Measurements from ENCODE around the gene ANKRD34C. TPM values are rescaled to one million over a fixed set of nuclear protein-coding genes. Genes with fewer than 3 reads are reported as not detected.

Gene ANKRD34C
- total RNA-seq, 1 donor from 2014 or later: not detected

GRCh38 chr15:79322306-79322705 is 39.8 kb downstream of the ANKRD34C start:
- Mint-ChIP-seq H3K4me3 (no peak overlapping the region), H3K4me1 (no peaks in the 10 kb centered on the region), H3K9me3 (peaks cover 2% of the 10 kb centered on the region), H3K27me3 (ENCODE audit: insufficient read depth, low read depth) (no peaks in the 10 kb centered on the region), H3K36me3 (peaks cover 51% of the 10 kb centered on the region), H3K27ac (peak overlapping the region; percentile 50)
- H3K36me3 ChIP-seq: no peaks in the 10 kb centered on the region
- no peaks in the 10 kb centered on the region for H4K20me1 ChIP-seq (ENCODE audit: low read depth)
- H3K4me2 ChIP-seq: no peak overlapping the region
- no peaks in the 10 kb centered on the region for H3K9me3 ChIP-seq (ENCODE audit: low read depth)
- no peak overlapping the region for H2AFZ ChIP-seq (replicated peaks)
- no peak overlapping the region for H3K9ac ChIP-seq
- H3K79me2 ChIP-seq (ENCODE audit: low read depth): no peaks in the 10 kb centered on the region
- TF ChIP-seq EZH2 (IDR thresholded peaks at IDR 0.05) (no peak), EZH2phosphoT487 (IDR thresholded peaks at IDR 0.05) (no peak), CTCF (IDR thresholded peaks at IDR 0.05) (no peak)
- H3F3A ChIP-seq (ENCODE audit: low read depth): no peaks in the 10 kb centered on the region
- DNase-seq (ENCODE audit: low spot score): no peak
- no peaks in the 10 kb centered on the region for H3K4me1 ChIP-seq
- H3K27ac ChIP-seq: no peak overlapping the region
- H3K4me3 ChIP-seq: no peak overlapping the region
- H3K27me3 ChIP-seq: no peaks in the 10 kb centered on the region

- H3K36me3 Mint-ChIP-seq: peaks cover 45% of the 10 kb centered on the region
These were observed 40.4 kb downstream of the ANKRD34C start for GRCh38 chr15:79322945-79323344.

GRCh38 chr15:79329171-79329611 is 46.7 kb downstream of the ANKRD34C start:
- no peak for TF ChIP-seq EZH2phosphoT487 (IDR thresholded peaks at IDR 0.05)
- TF ChIP-seq EZH2 (IDR thresholded peaks at IDR 0.05): no peak
- no peak for TF ChIP-seq CTCF (IDR thresholded peaks at IDR 0.05)
- H3K79me2 ChIP-seq (ENCODE audit: low read depth): no peaks in the 10 kb centered on the region
- H3K4me3 Mint-ChIP-seq: no peak overlapping the region
- no peaks in the 10 kb centered on the region for H3K27me3 ChIP-seq
- no peaks in the 10 kb centered on the region for H3K9me3 ChIP-seq (ENCODE audit: low read depth)
- H3K4me3 ChIP-seq: no peak overlapping the region
- H3F3A ChIP-seq (ENCODE audit: low read depth): no peaks in the 10 kb centered on the region
- no peaks in the 10 kb centered on the region for H3K9me3 Mint-ChIP-seq
- no peak overlapping the region for H3K27ac ChIP-seq
- no peaks in the 10 kb centered on the region for H4K20me1 ChIP-seq (ENCODE audit: low read depth)
- H3K36me3 ChIP-seq: no peaks in the 10 kb centered on the region
- no peak overlapping the region for H2AFZ ChIP-seq (replicated peaks)
- no peak overlapping the region for H3K9ac ChIP-seq
- no peaks in the 10 kb centered on the region for H3K4me1 ChIP-seq
- peaks cover 4% of the 10 kb centered on the region for H3K36me3 Mint-ChIP-seq
- no peak overlapping the region for H3K27ac Mint-ChIP-seq
- no peaks in the 10 kb centered on the region for H3K4me1 Mint-ChIP-seq
- H3K4me2 ChIP-seq: no peak overlapping the region
- DNase-seq (ENCODE audit: low spot score): no peak
- H3K27me3 Mint-ChIP-seq (ENCODE audit: insufficient read depth, low read depth): no peaks in the 10 kb centered on the region

More at GRCh38 chr15:79322945-79323344, 40.4 kb downstream of the ANKRD34C start:
- Histone ChIP-seq H3K4me2 (no peak overlapping the region), H3K9ac (no peak overlapping the region), H3K27me3 (no peaks in the 10 kb centered on the region), H3F3A (ENCODE audit: low read depth) (no peaks in the 10 kb centered on the region), H3K27ac (no peak overlapping the region), H3K36me3 (no peaks in the 10 kb centered on the region), H4K20me1 (ENCODE audit: low read depth) (no peaks in the 10 kb centered on the region), H2AFZ (replicated peaks) (no peak overlapping the region), H3K4me1 (no peaks in the 10 kb centered on the region), H3K9me3 (ENCODE audit: low read depth) (no peaks in the 10 kb centered on the region), H3K79me2 (ENCODE audit: low read depth) (no peaks in the 10 kb centered on the region), H3K4me3 (no peak overlapping the region)
- no peak overlapping the region for H3K4me3 Mint-ChIP-seq
- H3K4me1 Mint-ChIP-seq: no peaks in the 10 kb centered on the region
- no peaks in the 10 kb centered on the region for H3K27me3 Mint-ChIP-seq (ENCODE audit: insufficient read depth, low read depth)
- no peak for TF ChIP-seq EZH2phosphoT487 (IDR thresholded peaks at IDR 0.05)
- no peak for TF ChIP-seq EZH2 (IDR thresholded peaks at IDR 0.05)
- TF ChIP-seq CTCF (IDR thresholded peaks at IDR 0.05): no peak
- H3K9me3 Mint-ChIP-seq: peaks cover 2% of the 10 kb centered on the region
- no peak for DNase-seq (ENCODE audit: low spot score)
- H3K27ac Mint-ChIP-seq: no peak overlapping the region

Other genes with a start within 250 kb of the ANKRD34C start
- gene RASGRF1, start 191.9 kb upstream of the ANKRD34C start, total RNA-seq (ENCODE audit: low replicate concordance): 0.22 and 0.59 TPM in 2 replicates
- 28.5 and 48.6 TPM in 2 replicates for gene TMED3, start 28.4 kb downstream of the ANKRD34C start, total RNA-seq (ENCODE audit: low replicate concordance)
- 0.87 and 1.5 TPM in 2 replicates for gene MINAR1, start 149.6 kb downstream of the ANKRD34C start, total RNA-seq (ENCODE audit: low replicate concordance)